ENCODE results near the gene KIAA1549.
A peak's percentile ranks its signal among the peaks of the same experiment; 100 is the strongest.
"Not testable (repeated sequence)": the region's sequence is repeated elsewhere in the genome, so short reads cannot be mapped to it uniquely, and the experiment has no call there.

Gene KIAA1549
- total RNA-seq, result 0 to 0.54 reads per million in 2 donors

- peak in 2 of 5 experiments; percentile 22 to 76 for DNase-seq
Observed at GRCh38 chr7:138981332-138982203, at the start of gene KIAA1549. KIAA1549 (minus strand) TSS chr7:138981389; CDS start chr7:138981269, 120 bp downstream.

- no peak for DNase-seq
Observed at GRCh38 chr7:139029353-139029752, 48.2 kb upstream of the KIAA1549 start.

- no peak for DNase-seq
Observed at GRCh38 chr7:139026551-139026950, 45.4 kb upstream of the KIAA1549 start.

- DNase-seq, result not testable (repeated sequence)
Observed at GRCh38 chr7:139025861-139026260, 44.7 kb upstream of the KIAA1549 start.

- DNase-seq, result no peak
Observed at GRCh38 chr7:139023076-139023475, 41.9 kb upstream of the KIAA1549 start.

GRCh38 chr7:139022286-139022685 lies 41.1 kb upstream of the KIAA1549 start:
- no peak for DNase-seq

GRCh38 chr7:139018910-139019309 lies 37.7 kb upstream of the KIAA1549 start:
- no peak for DNase-seq

GRCh38 chr7:139016931-139017511 lies 35.8 kb upstream of the KIAA1549 start:
- peak in 4 of 5 experiments; percentile 32 to 82 (median 36) for DNase-seq

- no peak for DNase-seq
Observed at GRCh38 chr7:139011373-139011772, 30.2 kb upstream of the KIAA1549 start.

GRCh38 chr7:139004321-139005090 lies 23.3 kb upstream of the KIAA1549 start:
- no peak for DNase-seq

- no peak for DNase-seq
Observed at GRCh38 chr7:138999414-138999813, 18.2 kb upstream of the KIAA1549 start.

GRCh38 chr7:138992052-138992531 lies 10.9 kb upstream of the KIAA1549 start:
- peak in 1 of 5 experiments; percentile 66 for DNase-seq

GRCh38 chr7:138987686-138988085 lies 6.5 kb upstream of the KIAA1549 start:
- no peak for DNase-seq

GRCh38 chr7:138982204-138982623 lies 1.0 kb upstream of the KIAA1549 start:
- DNase-seq, result no peak

GRCh38 chr7:138980563-138981291 lies 462 bp downstream of the KIAA1549 start:
- DNase-seq, result peak in 1 of 5 experiments; percentile 19

- DNase-seq, result no peak
Observed at GRCh38 chr7:138979988-138980562, 1.1 kb downstream of the KIAA1549 start.

- DNase-seq, result peak in 1 of 5 experiments; percentile 61
Observed at GRCh38 chr7:138979226-138979979, 1.8 kb downstream of the KIAA1549 start.

- DNase-seq, result no peak
Observed at GRCh38 chr7:138978541-138979184, 2.5 kb downstream of the KIAA1549 start.

GRCh38 chr7:138976161-138976560 lies 5.0 kb downstream of the KIAA1549 start:
- DNase-seq, result not testable (repeated sequence)

- no peak for DNase-seq
Observed at GRCh38 chr7:138975343-138976104, 5.7 kb downstream of the KIAA1549 start.
